ENCODE measurements around the gene OR5K1.

- TF ChIP-seq CTCF (IDR thresholded peaks at IDR 0.05) (no peak), GATA3 (IDR thresholded peaks at IDR 0.05; ENCODE audit: borderline replicate concordance) (no peak), MYC (IDR thresholded peaks at IDR 0.05; ENCODE audit: borderline replicate concordance, low read length) (no peak), CEBPB (IDR thresholded peaks at IDR 0.05) (no peak), POLR2A (IDR thresholded peaks at IDR 0.05; ENCODE audit: low read length) (no peak), SREBF2 (IDR thresholded peaks at IDR 0.05) (no peak), RAD21 (conservative IDR thresholded peaks at IDR 0.05 in 1 of 2, IDR thresholded peaks at IDR 0.05 in 1 of 2) (no peak), ZNF302 (CRISPR knock-in tag; IDR thresholded peaks at IDR 0.05) (no peak), NR3C1 (IDR thresholded peaks at IDR 0.05) (no peak), MAX (IDR thresholded peaks at IDR 0.05) (no peak), HOXB5 (CRISPR knock-in tag; IDR thresholded peaks at IDR 0.05) (no peak), EP300 (IDR thresholded peaks at IDR 0.05) (no peak)
- TF ChIP-seq, protein P1, sequence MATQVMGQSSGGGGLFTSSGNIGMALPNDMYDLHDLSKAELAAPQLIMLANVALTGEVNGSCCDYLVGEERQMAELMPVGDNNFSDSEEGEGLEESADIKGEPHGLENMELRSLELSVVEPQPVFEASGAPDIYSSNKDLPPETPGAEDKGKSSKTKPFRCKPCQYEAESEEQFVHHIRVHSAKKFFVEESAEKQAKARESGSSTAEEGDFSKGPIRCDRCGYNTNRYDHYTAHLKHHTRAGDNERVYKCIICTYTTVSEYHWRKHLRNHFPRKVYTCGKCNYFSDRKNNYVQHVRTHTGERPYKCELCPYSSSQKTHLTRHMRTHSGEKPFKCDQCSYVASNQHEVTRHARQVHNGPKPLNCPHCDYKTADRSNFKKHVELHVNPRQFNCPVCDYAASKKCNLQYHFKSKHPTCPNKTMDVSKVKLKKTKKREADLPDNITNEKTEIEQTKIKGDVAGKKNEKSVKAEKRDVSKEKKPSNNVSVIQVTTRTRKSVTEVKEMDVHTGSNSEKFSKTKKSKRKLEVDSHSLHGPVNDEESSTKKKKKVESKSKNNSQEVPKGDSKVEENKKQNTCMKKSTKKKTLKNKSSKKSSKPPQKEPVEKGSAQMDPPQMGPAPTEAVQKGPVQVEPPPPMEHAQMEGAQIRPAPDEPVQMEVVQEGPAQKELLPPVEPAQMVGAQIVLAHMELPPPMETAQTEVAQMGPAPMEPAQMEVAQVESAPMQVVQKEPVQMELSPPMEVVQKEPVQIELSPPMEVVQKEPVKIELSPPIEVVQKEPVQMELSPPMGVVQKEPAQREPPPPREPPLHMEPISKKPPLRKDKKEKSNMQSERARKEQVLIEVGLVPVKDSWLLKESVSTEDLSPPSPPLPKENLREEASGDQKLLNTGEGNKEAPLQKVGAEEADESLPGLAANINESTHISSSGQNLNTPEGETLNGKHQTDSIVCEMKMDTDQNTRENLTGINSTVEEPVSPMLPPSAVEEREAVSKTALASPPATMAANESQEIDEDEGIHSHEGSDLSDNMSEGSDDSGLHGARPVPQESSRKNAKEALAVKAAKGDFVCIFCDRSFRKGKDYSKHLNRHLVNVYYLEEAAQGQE (IDR thresholded peaks at IDR 0.05) = no peak
Measured at GRCh38 chr3:98450372-98450771, 12.6 kb upstream of the OR5K1 start.
